ENCODE data around the gene ZNF823. TPM values are rescaled to one million over a fixed set of nuclear protein-coding genes. Genes with fewer than 3 reads are reported as not detected.

Gene ZNF823
- total and polyA plus RNA-seq, 4 donors = 2.4 to 6.4 (median 3.1) TPM

DNA sequence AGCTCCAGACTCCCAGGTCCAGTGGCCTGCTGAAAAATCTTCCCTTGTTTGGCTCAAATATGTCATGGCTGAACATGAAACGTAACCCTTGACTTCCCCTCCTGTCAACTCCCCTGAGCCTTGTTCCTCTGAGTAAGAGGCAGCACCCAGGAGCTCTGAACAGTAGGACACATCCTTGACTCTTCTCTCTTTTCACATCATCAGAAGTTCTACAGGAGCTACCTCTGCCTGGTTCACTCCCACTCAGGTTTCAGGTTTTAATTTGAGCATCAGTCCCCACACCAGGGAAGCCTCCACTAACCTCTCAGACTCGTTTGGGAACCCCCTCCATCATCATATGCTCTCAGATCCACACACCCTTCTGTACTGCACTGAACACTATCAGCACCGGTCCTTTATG is 30.3 kb downstream of the ZNF823 start:
- H3K4me3 ChIP-seq (ENCODE audit: low read depth in 1 of 3, low read length in 3 of 3) = no peak overlapping the region
- 69% methylated on average over 3 of the region's 3 CpGs for WGBS

DNA sequence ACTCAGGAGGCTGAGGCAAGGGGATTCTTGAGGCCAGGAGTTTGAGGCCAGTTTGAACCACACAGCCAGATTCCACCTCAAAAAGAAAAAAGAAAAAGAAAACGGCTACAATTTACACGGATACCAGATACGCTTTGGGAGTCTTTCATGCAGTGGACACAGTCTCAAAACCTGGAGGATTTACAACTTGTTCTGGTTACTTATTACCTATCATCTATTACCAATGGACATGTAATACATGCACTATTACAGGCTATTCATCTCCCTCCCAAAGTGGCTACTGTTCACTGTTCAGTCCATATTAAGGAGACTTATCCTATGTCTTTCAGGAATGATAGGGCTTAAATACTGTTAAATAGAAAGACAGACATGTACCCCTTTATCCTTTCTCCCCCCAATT is 33.3 kb downstream of the ZNF823 start:
- Histone ChIP-seq H3K27ac (ENCODE audit: low read depth in 1 of 2, low read length in 2 of 2) (no peak overlapping the region), H3K9me3 (ENCODE audit: control insufficient read depth in 4 of 4, low read length in 3 of 4) (no peaks in the 10 kb centered on the region), H3K9ac (ENCODE audit: low read depth in 1 of 2, low read length in 2 of 2) (no peak overlapping the region), H3K4me3 (ENCODE audit: low read depth in 1 of 3, low read length in 3 of 3) (no peak overlapping the region), H3K36me3 (ENCODE audit: control insufficient read depth in 4 of 4, insufficient read depth in 3 of 4, low read depth in 1 of 4, low read length in 3 of 4) (no peaks in the 10 kb centered on the region), H3K4me1 (ENCODE audit: control insufficient read depth in 4 of 4, insufficient read depth in 4 of 4, low read length in 3 of 4) (no peaks in the 10 kb centered on the region), H3K27me3 (ENCODE audit: control insufficient read depth in 4 of 4, insufficient read depth in 4 of 4, low read length in 3 of 4) (no peaks in the 10 kb centered on the region)
- DNase-seq (ENCODE audit: low spot score) = no peak
- 73% methylated on average over 3 of the region's 3 CpGs for WGBS
- TF ChIP-seq TAF1 (conservative IDR thresholded peaks at IDR 0.05) = no peak
- TF ChIP-seq HNF4A (conservative IDR thresholded peaks at IDR 0.05) = no peak
- no peak for TF ChIP-seq RAD21 (IDR thresholded peaks at IDR 0.05)
- no peak for TF ChIP-seq GABPA (IDR thresholded peaks at IDR 0.05 in 1 of 2, conservative IDR thresholded peaks at IDR 0.05 in 1 of 2)
- TF ChIP-seq JUND (IDR thresholded peaks at IDR 0.05) = no peak
- TF ChIP-seq, protein P1, sequence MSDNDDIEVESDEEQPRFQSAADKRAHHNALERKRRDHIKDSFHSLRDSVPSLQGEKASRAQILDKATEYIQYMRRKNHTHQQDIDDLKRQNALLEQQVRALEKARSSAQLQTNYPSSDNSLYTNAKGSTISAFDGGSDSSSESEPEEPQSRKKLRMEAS (IDR thresholded peaks at IDR 0.05) = no peak
- TF ChIP-seq SP1 (IDR thresholded peaks at IDR 0.05) = no peak
- no peak for TF ChIP-seq HNF4G (IDR thresholded peaks at IDR 0.05)
- TF ChIP-seq, protein P2, sequence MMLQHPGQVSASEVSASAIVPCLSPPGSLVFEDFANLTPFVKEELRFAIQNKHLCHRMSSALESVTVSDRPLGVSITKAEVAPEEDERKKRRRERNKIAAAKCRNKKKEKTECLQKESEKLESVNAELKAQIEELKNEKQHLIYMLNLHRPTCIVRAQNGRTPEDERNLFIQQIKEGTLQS (IDR thresholded peaks at IDR 0.05) = no peak
- TF ChIP-seq YY1 (IDR thresholded peaks at IDR 0.05) = no peak
- no peak for TF ChIP-seq FOXA1 (IDR thresholded peaks at IDR 0.05)
- no peak for TF ChIP-seq RXRA (IDR thresholded peaks at IDR 0.05)
- no peak for TF ChIP-seq FOXA2 (IDR thresholded peaks at IDR 0.05)
- no peak for TF ChIP-seq NR2F2 (IDR thresholded peaks at IDR 0.05)
- TF ChIP-seq, protein P3, sequence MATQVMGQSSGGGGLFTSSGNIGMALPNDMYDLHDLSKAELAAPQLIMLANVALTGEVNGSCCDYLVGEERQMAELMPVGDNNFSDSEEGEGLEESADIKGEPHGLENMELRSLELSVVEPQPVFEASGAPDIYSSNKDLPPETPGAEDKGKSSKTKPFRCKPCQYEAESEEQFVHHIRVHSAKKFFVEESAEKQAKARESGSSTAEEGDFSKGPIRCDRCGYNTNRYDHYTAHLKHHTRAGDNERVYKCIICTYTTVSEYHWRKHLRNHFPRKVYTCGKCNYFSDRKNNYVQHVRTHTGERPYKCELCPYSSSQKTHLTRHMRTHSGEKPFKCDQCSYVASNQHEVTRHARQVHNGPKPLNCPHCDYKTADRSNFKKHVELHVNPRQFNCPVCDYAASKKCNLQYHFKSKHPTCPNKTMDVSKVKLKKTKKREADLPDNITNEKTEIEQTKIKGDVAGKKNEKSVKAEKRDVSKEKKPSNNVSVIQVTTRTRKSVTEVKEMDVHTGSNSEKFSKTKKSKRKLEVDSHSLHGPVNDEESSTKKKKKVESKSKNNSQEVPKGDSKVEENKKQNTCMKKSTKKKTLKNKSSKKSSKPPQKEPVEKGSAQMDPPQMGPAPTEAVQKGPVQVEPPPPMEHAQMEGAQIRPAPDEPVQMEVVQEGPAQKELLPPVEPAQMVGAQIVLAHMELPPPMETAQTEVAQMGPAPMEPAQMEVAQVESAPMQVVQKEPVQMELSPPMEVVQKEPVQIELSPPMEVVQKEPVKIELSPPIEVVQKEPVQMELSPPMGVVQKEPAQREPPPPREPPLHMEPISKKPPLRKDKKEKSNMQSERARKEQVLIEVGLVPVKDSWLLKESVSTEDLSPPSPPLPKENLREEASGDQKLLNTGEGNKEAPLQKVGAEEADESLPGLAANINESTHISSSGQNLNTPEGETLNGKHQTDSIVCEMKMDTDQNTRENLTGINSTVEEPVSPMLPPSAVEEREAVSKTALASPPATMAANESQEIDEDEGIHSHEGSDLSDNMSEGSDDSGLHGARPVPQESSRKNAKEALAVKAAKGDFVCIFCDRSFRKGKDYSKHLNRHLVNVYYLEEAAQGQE (IDR thresholded peaks at IDR 0.05) = no peak
- TF ChIP-seq, protein P4, sequence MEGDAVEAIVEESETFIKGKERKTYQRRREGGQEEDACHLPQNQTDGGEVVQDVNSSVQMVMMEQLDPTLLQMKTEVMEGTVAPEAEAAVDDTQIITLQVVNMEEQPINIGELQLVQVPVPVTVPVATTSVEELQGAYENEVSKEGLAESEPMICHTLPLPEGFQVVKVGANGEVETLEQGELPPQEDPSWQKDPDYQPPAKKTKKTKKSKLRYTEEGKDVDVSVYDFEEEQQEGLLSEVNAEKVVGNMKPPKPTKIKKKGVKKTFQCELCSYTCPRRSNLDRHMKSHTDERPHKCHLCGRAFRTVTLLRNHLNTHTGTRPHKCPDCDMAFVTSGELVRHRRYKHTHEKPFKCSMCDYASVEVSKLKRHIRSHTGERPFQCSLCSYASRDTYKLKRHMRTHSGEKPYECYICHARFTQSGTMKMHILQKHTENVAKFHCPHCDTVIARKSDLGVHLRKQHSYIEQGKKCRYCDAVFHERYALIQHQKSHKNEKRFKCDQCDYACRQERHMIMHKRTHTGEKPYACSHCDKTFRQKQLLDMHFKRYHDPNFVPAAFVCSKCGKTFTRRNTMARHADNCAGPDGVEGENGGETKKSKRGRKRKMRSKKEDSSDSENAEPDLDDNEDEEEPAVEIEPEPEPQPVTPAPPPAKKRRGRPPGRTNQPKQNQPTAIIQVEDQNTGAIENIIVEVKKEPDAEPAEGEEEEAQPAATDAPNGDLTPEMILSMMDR (IDR thresholded peaks at IDR 0.05; ENCODE audit: low read depth, low read length, missing input control) = no peak
- TF ChIP-seq, protein P5, sequence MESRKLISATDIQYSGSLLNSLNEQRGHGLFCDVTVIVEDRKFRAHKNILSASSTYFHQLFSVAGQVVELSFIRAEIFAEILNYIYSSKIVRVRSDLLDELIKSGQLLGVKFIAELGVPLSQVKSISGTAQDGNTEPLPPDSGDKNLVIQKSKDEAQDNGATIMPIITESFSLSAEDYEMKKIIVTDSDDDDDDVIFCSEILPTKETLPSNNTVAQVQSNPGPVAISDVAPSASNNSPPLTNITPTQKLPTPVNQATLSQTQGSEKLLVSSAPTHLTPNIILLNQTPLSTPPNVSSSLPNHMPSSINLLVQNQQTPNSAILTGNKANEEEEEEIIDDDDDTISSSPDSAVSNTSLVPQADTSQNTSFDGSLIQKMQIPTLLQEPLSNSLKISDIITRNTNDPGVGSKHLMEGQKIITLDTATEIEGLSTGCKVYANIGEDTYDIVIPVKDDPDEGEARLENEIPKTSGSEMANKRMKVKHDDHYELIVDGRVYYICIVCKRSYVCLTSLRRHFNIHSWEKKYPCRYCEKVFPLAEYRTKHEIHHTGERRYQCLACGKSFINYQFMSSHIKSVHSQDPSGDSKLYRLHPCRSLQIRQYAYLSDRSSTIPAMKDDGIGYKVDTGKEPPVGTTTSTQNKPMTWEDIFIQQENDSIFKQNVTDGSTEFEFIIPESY (IDR thresholded peaks at IDR 0.05) = no peak

More for the DNA sequence above, 30.3 kb downstream of the ZNF823 start:
- H3K9ac ChIP-seq (ENCODE audit: low read depth in 1 of 2, low read length in 2 of 2) = no peak overlapping the region
- H3K9me3 ChIP-seq (ENCODE audit: control insufficient read depth in 4 of 4, low read length in 3 of 4) = no peaks in the 10 kb centered on the region
- H3K27me3 ChIP-seq (ENCODE audit: control insufficient read depth in 4 of 4, insufficient read depth in 4 of 4, low read length in 3 of 4) = no peaks in the 10 kb centered on the region
- DNase-seq (ENCODE audit: low spot score) = no peak
- H3K27ac ChIP-seq (ENCODE audit: low read depth in 1 of 2, low read length in 2 of 2) = no peak overlapping the region
- H3K36me3 ChIP-seq (ENCODE audit: control insufficient read depth in 4 of 4, insufficient read depth in 3 of 4, low read depth in 1 of 4, low read length in 3 of 4) = no peaks in the 10 kb centered on the region
- TF ChIP-seq TAF1 (conservative IDR thresholded peaks at IDR 0.05) (no peak), JUND (IDR thresholded peaks at IDR 0.05) (no peak), HNF4G (IDR thresholded peaks at IDR 0.05) (no peak)
- no peaks in the 10 kb centered on the region for H3K4me1 ChIP-seq (ENCODE audit: control insufficient read depth in 4 of 4, insufficient read depth in 4 of 4, low read length in 3 of 4)
